Liver (tissue), 3 donors: Measurements from ENCODE around the gene COL27A1.

ENCODE experiments used
- ATF3 ChIP-seq: IDR thresholded peaks from 2 replicates; pipeline ENCODE4 v1.6.1; 2016; ENCODE audit warnings: antibody characterized with exemption
- CTCF ChIP-seq: fragments of 150-350 bp; IDR thresholded peaks from 2 replicates; pipeline ENCODE4 v1.5.1; 2017; ENCODE audit warnings: improper control_type of control experiment, low read depth, low read length; ENCODE audit not compliant: missing input control
- GABPA ChIP-seq, 2 donors: IDR thresholded peaks in 1 of 2; conservative IDR thresholded peaks in 1 of 2; 2 replicates each; pipeline ENCODE4 v1.6.1; 2016; ENCODE audit warnings: antibody characterized with exemption in 2 of 2, mild to moderate bottlenecking in 1 of 2, moderate library complexity in 1 of 2
- HNF4A ChIP-seq, 2 donors: conservative IDR thresholded peaks; 2 replicates each; pipeline ENCODE4 v1.6.1; 2016; ENCODE audit warnings: antibody characterized with exemption in 2 of 2, mild to moderate bottlenecking in 2 of 2
- HNF4G ChIP-seq: IDR thresholded peaks from 2 replicates; pipeline ENCODE4 v1.6.1; 2016; ENCODE audit warnings: antibody characterized with exemption
- MAX ChIP-seq: IDR thresholded peaks from 2 replicates; pipeline ENCODE4 v1.6.1; 2016; ENCODE audit warnings: antibody characterized with exemption
- RAD21 ChIP-seq, 2 donors: IDR thresholded peaks; 2 replicates each; pipeline ENCODE4 v1.6.1; 2016; ENCODE audit warnings: antibody characterized with exemption in 2 of 2, mild to moderate bottlenecking in 2 of 2
- REST ChIP-seq: IDR thresholded peaks from 2 replicates; pipeline ENCODE4 v1.6.1; 2016; ENCODE audit warnings: antibody characterized with exemption, mild to moderate bottlenecking
- RXRA ChIP-seq, 2 donors: IDR thresholded peaks; 2 replicates each; pipeline ENCODE4 v1.6.1; 2017 to 2018; ENCODE audit warnings: antibody characterized with exemption in 2 of 2, mild to moderate bottlenecking in 1 of 2
- SP1 ChIP-seq: IDR thresholded peaks from 2 replicates; pipeline ENCODE4 v1.6.1; 2018; ENCODE audit warnings: antibody characterized with exemption, mild to moderate bottlenecking
- TAF1 ChIP-seq: conservative IDR thresholded peaks from 2 replicates; pipeline ENCODE4 v1.6.1; 2016; ENCODE audit warnings: antibody characterized with exemption, mild to moderate bottlenecking
- YY1 ChIP-seq: IDR thresholded peaks from 2 replicates; pipeline ENCODE4 v1.6.1; 2016; ENCODE audit warnings: antibody characterized with exemption, mild to moderate bottlenecking
- ZBTB33 ChIP-seq: IDR thresholded peaks from 2 replicates; pipeline ENCODE4 v1.6.1; 2016; ENCODE audit warnings: antibody characterized with exemption
- donor health status: healthy.
- donor health status: healthy.

GRCh38 chr9:114256827-114257328 is 101.5 kb downstream of the COL27A1 start:
- no peak for TF ChIP-seq ATF3
- TF ChIP-seq CTCF = no peak
- no peak for TF ChIP-seq SP1
- no peak for TF ChIP-seq YY1
- no peak for TF ChIP-seq MAX
- no peak for TF ChIP-seq ZBTB33
- TF ChIP-seq REST = no peak
- TF ChIP-seq TAF1 = no peak
- TF ChIP-seq RAD21 (IDR thresholded peaks at IDR 0.05) = no peak
- TF ChIP-seq GABPA (IDR thresholded peaks at IDR 0.05 in 1 of 2, conservative IDR thresholded peaks at IDR 0.05 in 1 of 2) = no peak
- TF ChIP-seq HNF4A (conservative IDR thresholded peaks at IDR 0.05) = no peak
- TF ChIP-seq HNF4G = no peak
- no peak for TF ChIP-seq RXRA (IDR thresholded peaks at IDR 0.05)
